Activated naive CD4-positive, alpha-beta T cell treated with anti-CD3 and anti-CD28 coated beads, Interleukin-2, amount 50 U/mL, for 72 hours (primary cell): ENCODE results near the gene HELZ. TPM values are rescaled to one million over a fixed set of nuclear protein-coding genes. Genes with fewer than 3 reads are reported as not detected.
"Not testable (repeated sequence)": the region's sequence is repeated elsewhere in the genome, so short reads cannot be mapped to it uniquely, and the experiment has no call there.

Experiments used
- ATAC-seq, 2 donors: fragments of 150-1000 bp; cut with Tn5 transposase; 2 replicates each; pipeline ENCODE4 v1.10.0; 2021; ENCODE audit warnings: mild to moderate bottlenecking in 2 of 2, moderate library complexity in 2 of 2
- DNase-seq, 2 donors: peaks; one replicate each; pipeline ENCODE4 v3.0.0; 2021 to 2022; ENCODE audit warnings: low spot score in 2 of 2
- H3K27ac Mint-ChIP-seq, 2 donors: one replicate each; pipeline ENCODE4 v1.8.0; 2022; ENCODE audit warnings: mild to moderate bottlenecking in 2 of 2, mixed read lengths in 2 of 2
- H3K36me3 Mint-ChIP-seq, 2 donors: one replicate each; pipeline ENCODE4 v1.8.0; 2022; ENCODE audit warnings: mixed read lengths in 2 of 2
- H3K9me3 Mint-ChIP-seq, 2 donors: one replicate each; pipeline ENCODE4 v1.8.0; 2022; ENCODE audit warnings: mixed read lengths in 2 of 2
- total RNA-seq, 2 donors: library from RNA; stranded (reverse); gene quantifications; one replicate each; pipeline ENCODE4 v1.2.3, GENCODE V29; 2022

HELZ gene
- total RNA-seq, 2 donors from 2014 or later, result 42.9 to 88.8 TPM

DNA sequence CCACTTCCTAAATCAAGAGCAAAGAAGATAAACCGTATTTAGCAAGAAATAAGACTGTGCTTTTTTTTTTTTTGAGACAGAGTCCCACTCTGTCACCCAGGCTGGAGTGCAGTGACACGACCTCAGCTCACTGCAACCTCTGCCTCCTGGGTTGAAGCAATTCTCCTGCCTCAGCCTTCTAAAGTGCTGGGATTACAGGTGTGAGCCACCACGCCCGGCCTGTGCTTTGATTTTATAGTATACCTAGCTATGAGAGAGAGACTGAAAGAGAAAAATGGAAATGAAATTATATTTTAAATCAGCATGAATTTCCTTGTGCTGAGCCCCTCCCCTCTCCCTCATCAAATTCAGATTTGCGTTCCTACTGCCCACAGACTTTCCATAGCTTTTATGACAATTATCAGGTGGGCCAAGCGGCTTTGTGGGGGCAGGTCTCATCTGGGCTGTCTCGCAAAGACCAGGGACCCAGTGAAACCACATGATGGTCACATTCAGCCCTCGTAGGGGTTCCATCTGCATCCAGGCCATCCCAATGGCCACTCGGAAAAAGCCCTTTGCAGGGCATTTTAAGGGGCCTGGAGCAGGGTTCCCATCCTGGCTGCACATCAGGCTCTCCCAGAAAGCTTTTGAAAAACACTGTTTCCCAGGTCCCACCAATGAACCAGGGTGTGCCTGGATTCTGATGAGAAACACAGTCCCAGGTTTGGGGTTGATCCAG, 192.1 kb downstream of the HELZ start:
- peaks cover 7 to 17% of the 10 kb centered on the region in 2 donors for H3K36me3 Mint-ChIP-seq
- peak overlapping the region in 1 of 2 donors; percentile 14 for H3K27ac Mint-ChIP-seq
- no peak for DNase-seq
- peaks cover 13 to 16% of the 10 kb centered on the region in 2 donors for H3K9me3 Mint-ChIP-seq
- no peak for ATAC-seq

DNA sequence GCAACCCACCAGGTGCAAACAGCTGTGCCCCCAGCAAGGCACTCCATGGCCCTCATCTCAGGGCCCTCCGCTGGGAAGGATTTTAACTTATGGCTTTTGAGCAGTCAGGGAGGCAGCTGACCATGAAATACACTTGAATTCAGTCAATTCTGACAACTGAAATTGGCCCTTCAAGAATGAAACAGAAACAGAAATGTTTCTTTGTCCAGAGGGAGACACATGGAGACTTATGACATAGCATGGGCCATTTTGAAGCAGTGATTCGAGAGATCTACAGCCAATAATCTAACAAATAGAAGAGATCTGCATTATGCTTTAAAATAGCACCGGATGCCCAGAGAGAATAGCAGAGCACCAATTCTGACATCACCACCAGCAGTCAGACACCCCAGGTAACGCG, 193.2 kb downstream of the HELZ start:
- Mint-ChIP-seq H3K27ac (no peak overlapping the region), H3K9me3 (peaks cover 13 to 23% of the 10 kb centered on the region in 2 donors), H3K36me3 (peaks cover 11 to 23% of the 10 kb centered on the region in 2 donors)
- ATAC-seq (no peak), DNase-seq (no peak)

DNA sequence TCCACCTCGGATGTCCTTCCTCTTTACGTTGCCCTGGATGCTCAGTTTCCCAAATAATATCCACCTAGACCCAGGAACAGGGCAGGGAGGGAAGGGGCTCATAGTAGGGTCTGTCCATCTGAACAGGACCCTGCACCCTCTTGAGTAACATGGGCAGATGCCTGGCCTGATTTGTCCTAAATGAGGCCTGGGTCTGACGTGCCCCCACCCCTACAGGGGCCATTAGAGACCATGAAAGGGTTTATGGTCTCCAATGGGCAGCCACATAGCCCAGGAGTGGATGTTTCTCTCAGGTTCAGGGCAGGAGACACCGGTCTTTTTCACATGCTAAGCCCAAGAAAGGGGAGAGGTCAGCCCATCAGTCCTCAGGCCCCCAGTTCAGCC, 193.8 kb downstream of the HELZ start:
- Mint-ChIP-seq H3K36me3 (peaks cover 11 to 23% of the 10 kb centered on the region in 2 donors), H3K27ac (no peak overlapping the region), H3K9me3 (peaks cover 13 to 23% of the 10 kb centered on the region in 2 donors)
- no peak for DNase-seq
- ATAC-seq, result no peak

DNA sequence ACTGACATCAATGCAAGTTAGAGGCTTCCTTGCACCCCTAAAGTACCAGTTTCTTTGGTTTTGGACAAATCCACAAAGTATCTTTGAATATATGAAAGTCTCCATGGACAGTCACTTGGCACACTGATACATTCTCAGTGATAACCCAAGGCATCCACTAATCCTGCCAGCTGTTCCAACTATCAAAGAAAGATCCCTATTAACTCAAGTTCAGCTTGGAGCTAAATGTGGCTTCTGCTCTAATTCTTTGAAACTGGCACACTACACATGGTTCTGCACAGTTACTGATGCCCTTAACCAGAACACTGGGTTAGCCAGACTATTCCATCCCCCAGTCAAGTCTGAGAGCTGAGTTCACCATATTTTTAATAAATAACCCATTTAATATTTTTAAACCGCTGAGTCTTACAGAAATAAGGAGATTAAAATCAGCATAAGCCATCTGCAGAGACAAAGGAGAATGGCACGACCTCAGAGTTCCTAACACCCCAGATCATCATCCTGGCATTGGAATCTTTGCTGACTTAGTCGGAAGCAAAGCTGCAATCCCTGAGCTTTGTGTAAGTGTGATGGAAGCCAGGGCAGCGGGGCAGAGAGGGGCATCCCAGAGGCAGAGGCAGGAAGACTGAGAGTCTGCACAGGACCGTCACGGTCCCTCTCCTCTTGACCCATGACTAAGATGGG, 194.4 kb downstream of the HELZ start:
- Mint-ChIP-seq H3K27ac (no peak overlapping the region), H3K9me3 (peaks cover 13 to 23% of the 10 kb centered on the region in 2 donors), H3K36me3 (peaks cover 11 to 23% of the 10 kb centered on the region in 2 donors)
- no peak for ATAC-seq
- peak in 1 of 2 donors; percentile 4 for DNase-seq

DNA sequence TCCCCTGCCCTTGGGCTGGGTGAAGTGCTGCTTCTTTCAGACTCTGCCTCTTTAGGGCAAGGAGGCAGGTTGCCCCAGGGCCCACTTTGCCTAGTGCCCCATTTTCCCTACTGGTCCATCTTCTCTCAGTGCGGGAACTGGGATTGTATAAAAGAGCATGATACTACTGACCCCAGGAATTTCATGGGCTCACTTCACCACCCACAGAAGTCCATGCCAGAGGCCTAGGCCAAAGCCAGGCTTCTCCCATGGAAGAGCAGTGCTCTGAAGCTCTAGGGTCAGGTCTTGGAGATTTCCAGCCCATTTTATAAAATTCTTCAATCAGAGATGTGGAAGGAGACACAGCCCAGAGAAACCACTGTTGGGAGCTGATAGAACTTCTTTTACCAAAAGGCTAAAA, 194.9 kb downstream of the HELZ start:
- peaks cover 11 to 23% of the 10 kb centered on the region in 2 donors for H3K36me3 Mint-ChIP-seq
- H3K27ac Mint-ChIP-seq, result no peak overlapping the region
- DNase-seq, result no peak

DNA sequence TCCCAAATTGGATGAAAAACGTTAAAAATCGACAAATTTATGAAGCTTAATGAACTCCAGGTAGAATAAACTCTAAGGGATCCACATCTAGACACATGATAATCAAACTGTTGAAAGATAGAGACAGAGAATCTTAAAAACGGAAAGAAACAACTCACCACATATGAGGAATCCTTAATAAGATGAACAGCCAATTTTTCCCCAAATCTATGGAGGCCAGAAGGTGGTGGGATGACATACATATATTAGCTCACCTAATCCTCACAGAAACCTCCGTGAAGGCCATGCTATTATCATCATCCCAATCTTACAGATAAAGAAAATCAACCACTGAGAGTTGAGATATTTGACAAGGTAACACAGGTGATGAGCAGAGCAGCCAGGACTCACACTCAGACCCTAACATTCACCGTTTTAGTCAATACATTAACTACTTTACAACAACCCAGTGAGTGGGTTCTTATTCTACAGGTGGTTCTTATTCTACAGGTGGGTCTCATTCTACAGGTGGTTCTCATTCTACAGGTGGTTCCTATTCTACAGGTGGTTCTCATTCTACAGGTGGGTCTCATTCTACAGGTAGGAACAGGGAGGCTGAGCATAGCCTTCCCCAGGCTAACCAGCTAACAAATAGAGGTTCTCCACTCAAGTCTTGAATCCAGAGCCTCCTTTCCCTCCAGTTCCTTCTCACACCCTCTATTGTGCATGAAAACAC, 195.8 kb downstream of the HELZ start:
- peaks cover 13 to 23% of the 10 kb centered on the region in 2 donors for H3K9me3 Mint-ChIP-seq
- peaks cover 11 to 23% of the 10 kb centered on the region in 2 donors for H3K36me3 Mint-ChIP-seq
- ATAC-seq, result no peak
- DNase-seq, result no peak
- H3K27ac Mint-ChIP-seq, result no peak overlapping the region

More for the DNA sequence above, 194.9 kb downstream of the HELZ start:
- H3K9me3 Mint-ChIP-seq, result peaks cover 13 to 23% of the 10 kb centered on the region in 2 donors
- no peak for ATAC-seq

DNA sequence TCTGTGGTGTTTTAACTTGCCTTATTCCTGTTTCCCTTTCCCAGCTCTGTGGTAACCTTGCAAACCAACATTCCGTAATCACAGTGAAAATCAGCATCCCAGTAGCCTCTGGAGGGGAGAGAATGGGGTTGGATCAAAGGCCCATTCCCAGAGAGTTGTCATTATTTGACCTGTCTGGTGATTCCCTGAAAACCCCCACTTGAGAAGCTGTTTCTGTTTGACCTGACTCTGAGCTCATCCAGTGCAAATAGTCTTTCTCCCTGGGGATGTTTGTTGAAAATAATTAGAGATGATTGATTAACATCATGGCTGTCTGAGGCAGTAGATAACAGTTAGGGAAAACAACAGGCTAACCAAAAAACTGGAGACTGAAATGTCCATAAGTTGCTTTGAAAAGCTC, 197.6 kb downstream of the HELZ start:
- Mint-ChIP-seq H3K36me3 (peaks cover 11 to 23% of the 10 kb centered on the region in 2 donors), H3K27ac (no peak overlapping the region), H3K9me3 (peaks cover 13 to 23% of the 10 kb centered on the region in 2 donors)
- ATAC-seq (no peak), DNase-seq (no peak)

DNA sequence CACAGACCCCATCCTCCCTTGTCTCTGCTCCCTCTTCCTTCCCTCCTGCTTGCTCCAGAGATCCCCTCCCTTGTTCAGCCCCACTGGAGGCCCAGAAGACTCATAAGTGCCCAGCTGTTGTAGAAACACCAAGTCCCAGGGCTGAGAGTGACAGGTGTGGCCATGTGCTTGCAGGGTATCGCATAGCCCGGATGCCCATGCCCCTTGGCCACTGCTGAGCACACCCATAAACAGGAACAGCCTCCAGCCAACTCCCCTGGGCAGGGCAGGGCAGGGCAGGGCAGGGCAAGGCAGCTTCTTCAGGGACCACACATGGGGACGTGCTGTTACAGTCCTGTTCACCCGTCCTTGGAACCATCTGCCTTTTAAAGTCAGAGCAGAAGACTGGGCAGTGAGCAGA, 198.6 kb downstream of the HELZ start:
- H3K9me3 Mint-ChIP-seq, result peaks cover 13 to 23% of the 10 kb centered on the region in 2 donors
- no peak overlapping the region for H3K27ac Mint-ChIP-seq
- peaks cover 11 to 23% of the 10 kb centered on the region in 2 donors for H3K36me3 Mint-ChIP-seq
- ATAC-seq (no peak), DNase-seq (no peak)

DNA sequence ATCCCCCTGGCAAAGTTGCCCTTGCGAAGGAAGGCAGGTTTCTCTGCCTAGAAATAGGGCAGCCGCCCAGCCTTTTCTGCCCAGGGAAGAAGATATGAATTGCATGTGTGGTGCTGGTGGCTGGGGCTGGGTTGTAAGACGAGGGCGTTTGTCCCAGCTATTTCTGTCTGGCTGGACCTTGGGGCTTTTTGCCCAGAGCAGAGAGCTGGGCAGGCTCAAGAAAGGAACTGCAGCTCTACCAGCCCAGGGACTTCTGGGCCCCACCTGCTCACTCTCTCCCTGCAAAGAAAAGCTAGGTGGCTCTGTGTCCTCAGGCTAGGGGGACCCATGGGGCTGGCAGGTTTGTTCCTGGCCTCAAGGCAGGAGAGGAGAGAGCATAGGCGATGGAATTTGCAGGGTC, 200.1 kb downstream of the HELZ start:
- DNase-seq (no peak), ATAC-seq (no peak)
- Mint-ChIP-seq H3K27ac (no peak overlapping the region), H3K9me3 (peaks cover 13 to 23% of the 10 kb centered on the region in 2 donors), H3K36me3 (peaks cover 11 to 23% of the 10 kb centered on the region in 2 donors)

DNA sequence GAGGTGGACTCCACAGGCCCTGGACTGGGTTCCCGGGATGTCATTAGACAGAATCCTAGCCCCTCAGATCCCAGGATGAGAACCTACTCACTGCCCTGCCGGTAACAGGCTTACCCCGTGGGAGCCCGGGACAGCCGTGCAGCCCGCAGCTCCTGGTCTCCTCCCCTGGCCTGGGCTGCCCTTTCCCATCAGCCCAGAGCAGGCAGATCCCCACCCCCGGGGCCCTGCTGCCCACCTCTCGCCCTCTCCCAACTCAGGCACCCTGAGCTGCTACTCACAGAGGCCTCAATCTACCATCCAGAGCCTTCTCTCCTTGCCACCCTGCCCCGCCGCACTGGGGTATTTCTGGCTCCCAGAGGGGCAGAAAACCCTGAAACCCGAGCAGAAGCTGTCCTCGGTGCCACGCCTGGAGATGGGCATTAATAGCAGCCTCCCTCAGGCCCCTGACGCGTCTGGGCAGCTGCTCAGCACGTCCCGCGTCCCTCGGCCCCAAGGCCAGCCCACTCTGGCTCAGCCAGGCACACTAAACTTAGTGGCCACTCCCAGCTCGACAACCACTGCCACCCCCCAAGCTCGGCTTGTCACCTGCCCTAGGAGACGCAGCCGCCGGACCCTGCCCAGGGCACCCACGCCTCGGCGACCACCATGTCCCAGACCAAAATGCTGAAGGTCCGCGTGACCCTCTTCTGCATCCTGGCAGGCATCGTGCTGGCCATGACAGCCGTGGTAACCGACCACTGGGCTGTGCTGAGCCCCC, 200.8 kb downstream of the HELZ start, which contains the start of gene CACNG1:
Gene CACNG1 (plus strand): TSS at position 539 of the 757 bp plus-strand sequence. CDS start 107 bp downstream, at position 646.
- DNase-seq (no peak), ATAC-seq (no peak)
- H3K9me3 Mint-ChIP-seq, result peaks cover 9 to 19% of the 10 kb centered on the region in 2 donors
- H3K27ac Mint-ChIP-seq, result no peak within 1 kb of the TSS
- H3K36me3 Mint-ChIP-seq, result peaks cover 11 to 18% of the 10 kb centered on the region in 2 donors

DNA sequence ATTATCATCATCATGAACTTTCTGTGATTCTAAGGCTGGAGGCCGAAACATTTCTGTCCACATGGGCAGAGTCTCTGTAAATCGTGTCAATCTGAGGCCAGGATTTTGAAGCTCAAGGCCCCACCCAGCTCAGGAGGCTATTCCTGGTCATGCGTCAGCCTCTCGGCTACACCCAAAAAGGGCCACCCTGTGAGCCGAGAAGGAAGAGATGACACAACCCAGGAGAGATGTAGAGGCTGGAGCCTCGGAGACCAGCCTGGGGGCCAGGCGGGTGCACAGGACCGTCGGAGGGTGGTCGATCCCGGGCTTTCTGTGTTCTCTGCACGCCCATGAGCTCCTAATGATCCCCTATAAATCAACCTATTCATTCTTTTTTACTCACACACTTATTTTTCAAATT, 201.7 kb downstream of the HELZ start:
- peaks cover 0 to 10% of the 10 kb centered on the region in 2 donors for H3K9me3 Mint-ChIP-seq
- no peak overlapping the region for H3K27ac Mint-ChIP-seq
- DNase-seq (no peak), ATAC-seq (no peak)
- H3K36me3 Mint-ChIP-seq, result peaks cover 5 to 10% of the 10 kb centered on the region in 2 donors

DNA sequence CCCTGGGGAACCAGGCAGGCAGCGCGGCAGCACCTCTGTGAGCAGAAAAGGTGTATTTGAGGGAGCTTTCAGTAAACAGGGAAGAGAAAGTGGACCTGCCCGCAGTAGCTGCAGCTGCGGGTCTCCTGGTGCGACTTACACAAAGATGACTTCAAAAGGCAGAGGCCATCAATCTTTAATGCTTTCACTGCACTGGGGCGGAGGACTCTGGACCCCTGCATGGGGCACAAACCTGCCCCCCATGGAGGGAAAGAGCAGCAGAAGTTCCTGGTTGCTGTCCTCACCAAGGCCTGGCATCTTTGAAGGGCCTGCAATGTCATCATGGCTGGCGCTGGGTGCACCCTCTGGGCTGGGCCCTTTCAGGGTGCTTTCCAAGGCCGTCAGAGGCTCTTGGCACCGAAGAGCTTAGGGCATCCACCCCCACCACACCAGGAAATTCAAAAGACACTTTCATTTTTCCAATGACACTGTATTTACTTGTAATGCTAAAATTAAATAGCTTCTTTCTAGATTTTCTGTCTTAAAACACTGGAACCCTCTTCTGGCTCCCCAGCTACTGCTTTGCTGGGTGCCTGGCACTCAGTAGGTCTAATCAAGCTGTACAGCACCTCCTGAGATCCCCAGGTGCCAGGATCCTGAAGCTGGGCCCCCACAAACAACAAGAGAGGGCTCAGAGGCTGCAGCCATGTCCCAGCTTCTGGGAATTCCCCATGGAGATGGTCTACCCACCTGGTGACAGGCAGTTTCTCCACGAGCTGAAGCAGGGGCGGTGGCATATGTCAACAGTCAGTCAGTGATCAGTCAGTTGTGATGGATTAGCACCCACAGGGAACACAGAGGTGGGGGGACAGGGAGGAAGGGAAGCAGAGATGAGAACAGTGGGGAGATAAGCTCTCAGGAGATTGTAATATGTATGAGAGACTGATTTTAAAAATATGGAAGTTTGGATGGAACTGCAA, 202.8 kb downstream of the HELZ start:
- Mint-ChIP-seq H3K36me3 (no peaks in the 10 kb centered on the region), H3K9me3 (peaks cover 0 to under 1% of the 10 kb centered on the region in 2 donors), H3K27ac (peak overlapping the region in 1 of 2 donors; percentile 72)
- DNase-seq (no peak), ATAC-seq (no peak)

DNA sequence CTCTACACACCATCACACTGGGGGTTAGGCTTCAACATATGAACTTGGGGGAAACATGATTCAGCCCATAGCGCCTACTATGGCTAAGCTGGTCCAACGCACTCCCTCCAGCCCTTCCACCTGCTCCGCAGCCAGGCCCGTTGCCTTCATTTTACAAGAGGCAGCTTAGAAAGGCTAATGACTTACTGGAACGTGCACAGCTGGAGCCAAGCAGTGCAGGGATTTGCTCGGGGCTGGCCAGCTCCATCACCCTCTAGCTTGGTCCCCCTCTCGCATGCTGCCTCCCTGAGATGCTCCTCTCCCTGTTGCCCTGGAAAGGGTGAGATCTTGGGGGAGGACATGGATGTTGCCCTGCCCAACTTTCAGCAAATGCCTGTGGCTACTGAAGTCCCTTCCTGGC, 203.5 kb downstream of the HELZ start:
- H3K9me3 Mint-ChIP-seq, result no peaks in the 10 kb centered on the region
- no peak for DNase-seq
- no peak overlapping the region for H3K27ac Mint-ChIP-seq
- no peaks in the 10 kb centered on the region for H3K36me3 Mint-ChIP-seq
- ATAC-seq, result no peak

DNA sequence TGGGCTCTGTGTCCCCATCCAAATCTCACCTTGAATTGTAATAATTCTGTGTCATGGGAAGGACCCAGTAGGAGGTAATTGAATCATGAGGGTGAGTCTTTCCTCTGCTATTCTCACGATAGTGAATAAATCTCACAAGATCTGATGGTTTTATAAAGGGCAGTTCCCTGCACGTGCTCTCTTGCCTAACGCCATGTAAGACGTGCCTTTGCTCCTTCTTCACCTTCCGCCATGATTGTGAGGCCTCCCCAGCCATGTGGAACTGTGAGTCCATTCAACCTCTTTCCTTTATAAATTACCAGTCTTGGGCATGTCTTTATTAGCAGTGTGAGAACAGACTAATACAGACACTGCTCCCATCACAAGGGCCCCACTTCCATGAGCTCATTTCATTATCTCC, 203.9 kb downstream of the HELZ start:
- H3K36me3 Mint-ChIP-seq, H3K9me3 Mint-ChIP-seq, ATAC-seq, H3K27ac Mint-ChIP-seq, DNase-seq: not testable (repeated sequence)

DNA sequence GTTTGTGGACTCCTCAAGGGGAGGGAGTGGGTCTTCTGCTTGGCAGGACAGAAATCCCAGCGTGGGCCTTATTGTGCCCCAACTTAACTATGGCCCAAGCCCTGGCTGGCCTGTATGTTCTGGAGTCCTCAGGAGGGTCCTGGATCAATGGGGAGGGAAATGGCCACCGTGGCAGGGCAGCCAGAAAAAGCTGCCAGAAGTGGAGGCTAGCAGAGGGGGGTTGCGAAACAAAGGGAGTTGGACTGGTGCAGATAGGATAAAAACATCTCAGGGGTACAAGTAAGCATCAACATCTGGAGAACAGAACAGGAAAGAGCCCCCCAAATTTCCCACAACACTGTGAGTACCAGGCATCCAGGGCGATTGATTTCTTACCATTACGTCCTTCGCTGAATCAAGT, 204.3 kb downstream of the HELZ start:
- DNase-seq, result no peak
- Mint-ChIP-seq H3K27ac (no peak overlapping the region), H3K36me3 (no peaks in the 10 kb centered on the region), H3K9me3 (no peaks in the 10 kb centered on the region)
- no peak for ATAC-seq
